Measurements from ENCODE around the gene METTL13. TPM values are rescaled to one million over a fixed set of nuclear protein-coding genes. Genes with fewer than 3 reads are reported as not detected.

The METTL13 gene
- total RNA-seq, 2 experiments from 2014 or later = 28.3 to 35.4 TPM

- Histone ChIP-seq H3K4me2 (ENCODE audit: low read length) (no peak overlapping the region), H3K9me3 (ENCODE audit: low read length) (no peaks in the 10 kb centered on the region), H3K4me3 (ENCODE audit: low read depth, low read length, poor library complexity, severe bottlenecking) (no peak overlapping the region), H3K9me2 (ENCODE audit: insufficient read depth, low read length) (no peaks in the 10 kb centered on the region), H3K4me1 (ENCODE audit: insufficient read depth, low read length, poor library complexity, severe bottlenecking) (no peaks in the 10 kb centered on the region), H3K36me3 (ENCODE audit: insufficient read depth, low read length) (peaks cover 69% of the 10 kb centered on the region), H2AFZ (ENCODE audit: low read length) (no peak overlapping the region), H4K20me1 (ENCODE audit: insufficient read depth, low read length) (no peaks in the 10 kb centered on the region), H3K79me2 (ENCODE audit: insufficient read depth, low read depth, low read length) (no peaks in the 10 kb centered on the region), H3K27ac (ENCODE audit: low read depth, low read length, poor library complexity, severe bottlenecking) (no peak overlapping the region)
- ChIA-PET POLR2A (interaction anchor here (1.7 kb wide), 1 partner anchor 12 kb away, joined by 6 read pairs; no protein-coding TSS in a partner anchor), CTCF (ENCODE audit: unreplicated experiment) (no interaction called here)
- intact Hi-C loops (cut with micrococcal nuclease; ENCODE audit: unreplicated experiment) = no loop called here
- no TSS peak for BruUV-seq (replicated peaks)
- no peak for DNase-seq (ENCODE audit: low spot score)
- TF ChIP-seq EZH2phosphoT487 (IDR thresholded peaks at IDR 0.05; ENCODE audit: borderline replicate concordance, low read depth, low read length) (no peak), CTCF (conservative IDR thresholded peaks at IDR 0.05; ENCODE audit: low read length) (no peak)
Measured at GRCh38 chr1:171796592-171796991, 15.1 kb downstream of the METTL13 start.

- no peaks in the 10 kb centered on the region for H3K4me1 ChIP-seq (ENCODE audit: insufficient read depth, low read length, poor library complexity, severe bottlenecking)
- BruUV-seq (replicated peaks) = no TSS peak
- no peaks in the 10 kb centered on the region for H4K20me1 ChIP-seq (ENCODE audit: insufficient read depth, low read length)
- H3K9me2 ChIP-seq (ENCODE audit: insufficient read depth, low read length) = no peaks in the 10 kb centered on the region
- ChIA-PET CTCF (ENCODE audit: unreplicated experiment) (interaction anchor here (0.6 kb wide), 1 partner anchor 14 kb away, joined by 3 read pairs; no protein-coding TSS in a partner anchor), POLR2A (interaction anchor here (0.8 kb wide), 1 partner anchor 339 kb away, joined by 6 read pairs; no protein-coding TSS in a partner anchor)
- H3K4me3 ChIP-seq (ENCODE audit: low read depth, low read length, poor library complexity, severe bottlenecking) = no peak overlapping the region
- peaks cover 52% of the 10 kb centered on the region for H3K36me3 ChIP-seq (ENCODE audit: insufficient read depth, low read length)
- TF ChIP-seq CTCF (conservative IDR thresholded peaks at IDR 0.05; ENCODE audit: low read length) (no peak), EZH2phosphoT487 (IDR thresholded peaks at IDR 0.05; ENCODE audit: borderline replicate concordance, low read depth, low read length) (no peak)
- H2AFZ ChIP-seq (ENCODE audit: low read length) = no peak overlapping the region
- H3K4me2 ChIP-seq (ENCODE audit: low read length) = no peak overlapping the region
- no peak for DNase-seq (ENCODE audit: low spot score)
- no peaks in the 10 kb centered on the region for H3K9me3 ChIP-seq (ENCODE audit: low read length)
- no peak overlapping the region for H3K27ac ChIP-seq (ENCODE audit: low read depth, low read length, poor library complexity, severe bottlenecking)
- no peaks in the 10 kb centered on the region for H3K79me2 ChIP-seq (ENCODE audit: insufficient read depth, low read depth, low read length)
- intact Hi-C loops (cut with micrococcal nuclease; ENCODE audit: unreplicated experiment) = no loop called here
Measured at GRCh38 chr1:171798311-171798710, 16.9 kb downstream of the METTL13 start.

- no peak overlapping the region for H2AFZ ChIP-seq (ENCODE audit: low read length)
- no peaks in the 10 kb centered on the region for H3K9me2 ChIP-seq (ENCODE audit: insufficient read depth, low read length)
- H4K20me1 ChIP-seq (ENCODE audit: insufficient read depth, low read length) = no peaks in the 10 kb centered on the region
- H3K4me3 ChIP-seq (ENCODE audit: low read depth, low read length, poor library complexity, severe bottlenecking) = no peak overlapping the region
- BruUV-seq (replicated peaks) = no TSS peak
- no peak for DNase-seq (ENCODE audit: low spot score)
- H3K27ac ChIP-seq (ENCODE audit: low read depth, low read length, poor library complexity, severe bottlenecking) = no peak overlapping the region
- H3K4me2 ChIP-seq (ENCODE audit: low read length) = no peak overlapping the region
- ChIA-PET POLR2A (interaction anchor here (0.8 kb wide), 1 partner anchor 339 kb away, joined by 6 read pairs; no protein-coding TSS in a partner anchor), CTCF (ENCODE audit: unreplicated experiment) (interaction anchor here (0.6 kb wide), 1 partner anchor 13 kb away, joined by 3 read pairs; no protein-coding TSS in a partner anchor)
- TF ChIP-seq EZH2phosphoT487 (IDR thresholded peaks at IDR 0.05; ENCODE audit: borderline replicate concordance, low read depth, low read length) = no peak
- TF ChIP-seq CTCF (conservative IDR thresholded peaks at IDR 0.05; ENCODE audit: low read length) = no peak
- H3K36me3 ChIP-seq (ENCODE audit: insufficient read depth, low read length) = peaks cover 47% of the 10 kb centered on the region
- no peaks in the 10 kb centered on the region for H3K9me3 ChIP-seq (ENCODE audit: low read length)
- no peaks in the 10 kb centered on the region for H3K4me1 ChIP-seq (ENCODE audit: insufficient read depth, low read length, poor library complexity, severe bottlenecking)
- intact Hi-C loops (cut with micrococcal nuclease; ENCODE audit: unreplicated experiment) = no loop called here
- H3K79me2 ChIP-seq (ENCODE audit: insufficient read depth, low read depth, low read length) = no peaks in the 10 kb centered on the region
Measured at GRCh38 chr1:171798765-171799164, 17.3 kb downstream of the METTL13 start.

Measured in OCI-LY7 (cell line).